ENCODE measurements around the gene TAF11L13. TPM values are rescaled to one million over a fixed set of nuclear protein-coding genes. Genes with fewer than 3 reads are reported as not detected.
"Not testable (repeated sequence)": the region's sequence is repeated elsewhere in the genome, so short reads cannot be mapped to it uniquely, and the experiment has no call there.

Gene TAF11L13
- not detected for total RNA-seq

DNA sequence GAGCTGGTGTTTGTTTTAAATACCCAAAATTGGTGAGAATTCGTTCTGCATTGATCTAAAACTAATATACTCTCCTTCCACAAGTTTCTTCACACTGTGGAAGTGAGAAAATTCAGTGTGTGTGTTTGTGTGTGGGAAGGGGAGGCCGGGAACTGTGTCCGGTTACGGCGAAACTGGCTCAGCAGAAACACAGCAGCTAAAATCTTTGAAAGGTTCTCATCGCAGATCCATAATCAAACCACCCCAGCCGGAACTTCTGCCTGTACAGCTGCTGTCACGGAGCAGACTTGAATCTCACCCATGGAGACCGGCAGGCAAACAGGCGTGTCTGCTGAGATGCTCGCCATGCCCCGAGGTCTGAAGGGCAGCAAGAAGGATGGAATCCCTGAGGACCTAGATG, at the start of gene TAF11L13:
Gene TAF11L13, plus strand, starts transcription at position 301 of the 400 bp plus-strand sequence.
- intact Hi-C loops (cut with DNase I); H3K36me3 ChIP-seq; H3K4me3 ChIP-seq; H3K27ac ChIP-seq; H3K4me1 ChIP-seq; DNase-seq (ENCODE audit: extremely low spot score in 2 of 2); H3K9me3 ChIP-seq; H3K27me3 ChIP-seq: not testable (repeated sequence)

DNA sequence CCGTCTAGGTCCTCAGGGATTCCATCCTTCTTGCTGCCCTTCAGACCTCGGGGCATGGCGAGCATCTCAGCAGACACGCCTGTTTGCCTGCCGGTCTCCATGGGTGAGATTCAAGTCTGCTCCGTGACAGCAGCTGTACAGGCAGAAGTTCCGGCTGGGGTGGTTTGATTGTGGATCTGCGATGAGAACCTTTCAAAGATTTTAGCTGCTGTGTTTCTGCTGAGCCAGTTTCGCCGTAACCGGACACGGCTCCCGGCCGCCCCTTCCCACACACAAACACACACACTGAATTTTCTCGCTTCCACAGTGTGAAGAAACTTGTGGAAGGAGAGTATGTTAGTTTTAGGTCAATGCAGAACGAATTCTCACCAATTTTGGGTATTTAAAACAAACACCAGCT, 46.2 kb upstream of the TAF11L13 start, which contains the start of gene TAF11L7:
Gene TAF11L7, minus strand, starts transcription at position 101 of the 400 bp plus-strand sequence.
- DNase-seq (ENCODE audit: extremely low spot score in 2 of 2); intact Hi-C loops (cut with DNase I); H3K27me3 ChIP-seq: not testable (repeated sequence)

GRCh38 chr5:17590860-17591259, 41.0 kb upstream of the TAF11L13 start, which contains the start of gene TAF11L8:
TSS of gene TAF11L8 (minus strand) at chr5:17590960.
- H3K36me3 ChIP-seq; intact Hi-C loops (cut with DNase I); DNase-seq (ENCODE audit: extremely low spot score in 2 of 2); H3K27ac ChIP-seq; H3K27me3 ChIP-seq; H3K4me3 ChIP-seq; H3K9me3 ChIP-seq; H3K4me1 ChIP-seq: not testable (repeated sequence)

More for the DNA sequence above, 46.2 kb upstream of the TAF11L13 start, which contains the start of gene TAF11L7:
- not testable (repeated sequence) for H3K27ac ChIP-seq, H3K36me3 ChIP-seq, H3K4me3 ChIP-seq, H3K9me3 ChIP-seq, H3K4me1 ChIP-seq

DNA sequence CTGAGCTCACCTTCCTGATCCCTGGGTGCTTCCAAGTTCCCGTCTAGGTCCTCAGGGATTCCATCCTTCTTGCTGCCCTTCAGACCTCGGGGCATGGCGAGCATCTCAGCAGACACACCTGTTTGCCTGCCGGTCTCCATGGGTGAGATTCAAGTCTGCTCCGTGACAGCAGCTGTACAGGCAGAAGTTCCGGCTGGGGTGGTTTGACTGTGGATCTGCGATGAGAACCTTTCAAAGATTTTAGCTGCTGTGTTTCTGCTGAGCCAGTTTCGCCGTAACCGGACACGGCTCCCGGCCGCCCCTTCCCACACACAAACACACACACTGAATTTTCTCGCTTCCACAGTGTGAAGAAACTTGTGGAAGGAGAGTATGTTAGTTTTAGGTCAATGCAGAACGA, 37.6 kb upstream of the TAF11L13 start, which contains the start of gene TAF11L9:
Gene TAF11L9, minus strand, starts transcription at position 140 of the 400 bp plus-strand sequence.
- H3K27me3 ChIP-seq; H3K36me3 ChIP-seq; H3K4me1 ChIP-seq; intact Hi-C loops (cut with DNase I); H3K27ac ChIP-seq; H3K9me3 ChIP-seq; H3K4me3 ChIP-seq; DNase-seq (ENCODE audit: extremely low spot score in 2 of 2): not testable (repeated sequence)

DNA sequence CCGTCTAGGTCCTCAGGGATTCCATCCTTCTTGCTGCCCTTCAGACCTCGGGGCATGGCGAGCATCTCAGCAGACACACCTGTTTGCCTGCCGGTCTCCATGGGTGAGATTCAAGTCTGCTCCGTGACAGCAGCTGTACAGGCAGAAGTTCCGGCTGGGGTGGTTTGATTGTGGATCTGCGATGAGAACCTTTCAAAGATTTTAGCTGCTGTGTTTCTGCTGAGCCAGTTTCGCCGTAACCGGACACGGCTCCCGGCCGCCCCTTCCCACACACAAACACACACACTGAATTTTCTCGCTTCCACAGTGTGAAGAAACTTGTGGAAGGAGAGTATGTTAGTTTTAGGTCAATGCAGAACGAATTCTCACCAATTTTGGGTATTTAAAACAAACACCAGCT, 34.2 kb upstream of the TAF11L13 start, which contains the start of gene TAF11L10:
Gene TAF11L10, minus strand, starts transcription at position 101 of the 400 bp plus-strand sequence.
- H3K4me1 ChIP-seq; H3K36me3 ChIP-seq; H3K4me3 ChIP-seq; intact Hi-C loops (cut with DNase I); H3K27ac ChIP-seq; H3K9me3 ChIP-seq; H3K27me3 ChIP-seq; DNase-seq (ENCODE audit: extremely low spot score in 2 of 2): not testable (repeated sequence)

GRCh38 chr5:17603880-17604279, 28.0 kb upstream of the TAF11L13 start, which contains the start of gene TAF11L11:
TSS of gene TAF11L11 (plus strand) at chr5:17604183.
- intact Hi-C loops (cut with DNase I); H3K9me3 ChIP-seq; H3K4me3 ChIP-seq; H3K4me1 ChIP-seq; H3K27me3 ChIP-seq; DNase-seq (ENCODE audit: extremely low spot score in 2 of 2); H3K36me3 ChIP-seq; H3K27ac ChIP-seq: not testable (repeated sequence)

GRCh38 chr5:17604951-17605350, 26.9 kb upstream of the TAF11L13 start:
- no peak overlapping the region for H3K4me3 ChIP-seq
- no peaks in the 10 kb centered on the region for H3K4me1 ChIP-seq
- H3K9me3 ChIP-seq = no peaks in the 10 kb centered on the region
- H3K36me3 ChIP-seq = no peaks in the 10 kb centered on the region
- DNase-seq (ENCODE audit: extremely low spot score in 2 of 2) = no peak
- no peaks in the 10 kb centered on the region for H3K27me3 ChIP-seq
- intact Hi-C loops (cut with DNase I) = no loop called here
- TF ChIP-seq POLR2AphosphoS5 (IDR thresholded peaks at IDR 0.05; ENCODE audit: insufficient read depth in 1 of 2, low read depth in 1 of 2) = no peak
- no peak for TF ChIP-seq POLR2A (IDR thresholded peaks at IDR 0.05)
- no peak for TF ChIP-seq CTCF (IDR thresholded peaks at IDR 0.05)
- no peak overlapping the region for H3K27ac ChIP-seq

GRCh38 chr5:17607461-17607860, 24.4 kb upstream of the TAF11L13 start:
- H3K36me3 ChIP-seq; DNase-seq (ENCODE audit: extremely low spot score in 2 of 2); H3K27me3 ChIP-seq; intact Hi-C loops (cut with DNase I); H3K4me3 ChIP-seq; H3K4me1 ChIP-seq; H3K9me3 ChIP-seq; H3K27ac ChIP-seq: not testable (repeated sequence)

DNA sequence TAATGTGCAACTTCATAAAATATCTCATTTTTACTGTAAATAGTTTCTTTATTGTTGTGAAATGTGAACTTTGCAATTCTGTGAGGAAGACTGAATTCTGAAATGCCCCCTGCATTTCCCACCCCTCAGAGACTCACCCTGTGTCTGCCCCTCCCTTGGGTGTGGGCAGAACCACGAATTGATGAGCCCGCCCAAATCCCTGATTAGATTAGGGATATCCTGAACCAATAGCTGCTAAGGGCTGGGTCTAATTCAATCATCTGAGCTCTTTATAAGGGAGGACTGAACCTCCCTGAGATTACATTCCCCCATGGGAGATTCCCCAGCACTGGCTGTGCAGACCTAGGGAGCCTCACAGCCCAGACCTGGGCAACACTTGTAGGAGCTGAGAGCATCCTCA, 21.8 kb upstream of the TAF11L13 start, which contains the start of gene TAF11L12:
Gene TAF11L12, plus strand, starts transcription at position 301 of the 400 bp plus-strand sequence.
- DNase-seq (ENCODE audit: extremely low spot score in 2 of 2); H3K27me3 ChIP-seq; H3K4me3 ChIP-seq; H3K36me3 ChIP-seq; H3K27ac ChIP-seq; intact Hi-C loops (cut with DNase I); H3K4me1 ChIP-seq; H3K9me3 ChIP-seq: not testable (repeated sequence)
